Loucy (cell line): ENCODE data around the gene ZMAT5.
A peak's percentile ranks its signal among the peaks of the same experiment; 100 is the strongest.

ENCODE experiments used
- H2AFZ ChIP-seq: fragments of 200-600 bp; sonication (generic); 2 replicates; pipeline ENCODE4 v1.6.0; 2016; ENCODE audit warnings: antibody characterized with exemption, mild to moderate bottlenecking, low read length, moderate library complexity
- H3F3A ChIP-seq: fragments of 200-600 bp; 2 replicates; pipeline ENCODE4 v1.6.0; 2016; ENCODE audit warnings: antibody characterized with exemption, low read depth, mild to moderate bottlenecking
- H3K27me3 ChIP-seq: fragments of 200-600 bp; sonication (generic); 2 replicates; pipeline ENCODE4 v1.6.1; 2014; ENCODE audit warnings: low read length, mild to moderate bottlenecking; ENCODE audit not compliant: insufficient read depth, poor library complexity, severe bottlenecking
- H3K36me3 ChIP-seq: fragments of 200-600 bp; sonication (generic); 2 replicates; pipeline ENCODE4 v1.6.1; 2016; ENCODE audit warnings: low read length; ENCODE audit not compliant: insufficient read depth
- H3K4me1 ChIP-seq: fragments of 200-600 bp; sonication (generic); 2 replicates; pipeline ENCODE4 v1.5.1; 2014; ENCODE audit warnings: low read length, mild to moderate bottlenecking; ENCODE audit not compliant: insufficient read depth, poor library complexity, severe bottlenecking
- H3K4me2 ChIP-seq: fragments of 200-600 bp; sonication (generic); 2 replicates; pipeline ENCODE4 v1.6.0; 2014; ENCODE audit warnings: antibody characterized with exemption, low read length, low read depth, mild to moderate bottlenecking; ENCODE audit not compliant: poor library complexity, severe bottlenecking
- H3K4me3 ChIP-seq: fragments of 200-600 bp; sonication (generic); 2 replicates; pipeline ENCODE4 v1.5.1; 2014; ENCODE audit warnings: low read length, mild to moderate bottlenecking, mixed read lengths; ENCODE audit not compliant: poor library complexity, severe bottlenecking
- H3K79me2 ChIP-seq: fragments of 200-600 bp; sonication (generic); 2 replicates; pipeline ENCODE4 v1.6.1; 2014; ENCODE audit warnings: low read length; ENCODE audit not compliant: insufficient read depth
- H3K9ac ChIP-seq: fragments of 200-600 bp; sonication (generic); 2 replicates; pipeline ENCODE4 v1.6.0; 2014; ENCODE audit warnings: mild to moderate bottlenecking, low read depth, low read length, moderate library complexity; ENCODE audit not compliant: poor library complexity, severe bottlenecking
- H3K9me2 ChIP-seq: fragments of 200-600 bp; sonication (generic); replicated peaks from 2 replicates; pipeline ENCODE4 v1.6.1; 2016; ENCODE audit warnings: low read depth, low read length, mixed read lengths
- H3K9me3 ChIP-seq: fragments of 200-600 bp; sonication (generic); 2 replicates; pipeline ENCODE4 v1.6.1; 2014; ENCODE audit warnings: mild to moderate bottlenecking, antibody characterized with exemption, low read length, low read depth; ENCODE audit not compliant: insufficient read depth
- H4K20me1 ChIP-seq: fragments of 200-600 bp; sonication (generic); 2 replicates; pipeline ENCODE4 v1.6.0; 2014; ENCODE audit warnings: antibody characterized with exemption, low read length, mild to moderate bottlenecking; ENCODE audit not compliant: insufficient read depth, poor library complexity, severe bottlenecking
- CTCF ChIP-seq: fragments of 200-600 bp; sonication (generic); conservative IDR thresholded peaks from 2 replicates; pipeline ENCODE4 v1.5.1; 2014; ENCODE audit warnings: mild to moderate bottlenecking, antibody characterized with exemption, low read length
- EZH2phosphoT487 ChIP-seq: fragments of 200-600 bp; IDR thresholded peaks from 2 replicates; pipeline ENCODE4 v1.6.1; 2018; ENCODE audit warnings: antibody characterized with exemption, mild to moderate bottlenecking, moderate library complexity, borderline replicate concordance

The ZMAT5 gene

GRCh38 chr22:29766632-29767170, at the start of gene ZMAT5:
Gene ZMAT5 (minus strand): TSS chr22:29767007. CDS start chr22:29748544, 18,463 bp downstream.
- peak within 1 kb of the TSS; percentile 94 for H3K4me3 ChIP-seq
- H3K9ac ChIP-seq = peak within 1 kb of the TSS; percentile 94
- TF ChIP-seq EZH2phosphoT487 (no peak), CTCF (no peak)
- peaks cover 31% of the 10 kb centered on the region for H3K4me1 ChIP-seq
- peaks cover 40% of the 10 kb centered on the region for H3K79me2 ChIP-seq
- peaks cover 3% of the 10 kb centered on the region for H4K20me1 ChIP-seq
- H2AFZ ChIP-seq = peak within 1 kb of the TSS; percentile 94
- H3F3A ChIP-seq = no peaks in the 10 kb centered on the region
- no peaks in the 10 kb centered on the region for H3K9me2 ChIP-seq
- no peaks in the 10 kb centered on the region for H3K9me3 ChIP-seq
- H3K4me2 ChIP-seq = peak within 1 kb of the TSS; percentile 97
- no peaks in the 10 kb centered on the region for H3K27me3 ChIP-seq
- H3K36me3 ChIP-seq = peaks cover 9% of the 10 kb centered on the region; the same call in 1 of the 2 replicates

- H3K36me3 ChIP-seq = peaks cover 46% of the 10 kb centered on the region; the same call in 1 of the 2 replicates
These were observed 49.7 kb upstream of the ZMAT5 start for GRCh38 chr22:29816539-29816938.

GRCh38 chr22:29816128-29816527, 49.3 kb upstream of the ZMAT5 start:
- Histone ChIP-seq H3K4me1 (no peaks in the 10 kb centered on the region), H2AFZ (no peak overlapping the region), H3K36me3 (peaks cover 46% of the 10 kb centered on the region; the same call in 1 of the 2 replicates), H3K79me2 (no peaks in the 10 kb centered on the region), H4K20me1 (no peaks in the 10 kb centered on the region), H3F3A (no peaks in the 10 kb centered on the region), H3K9me2 (no peaks in the 10 kb centered on the region), H3K4me2 (no peak overlapping the region), H3K27me3 (no peaks in the 10 kb centered on the region), H3K9me3 (no peaks in the 10 kb centered on the region), H3K4me3 (no peak overlapping the region), H3K9ac (no peak overlapping the region)
- no peak for TF ChIP-seq EZH2phosphoT487
- no peak for TF ChIP-seq CTCF

More at GRCh38 chr22:29816539-29816938, 49.7 kb upstream of the ZMAT5 start:
- H3K9me3 ChIP-seq = no peaks in the 10 kb centered on the region
- no peak overlapping the region for H3K4me3 ChIP-seq
- TF ChIP-seq EZH2phosphoT487 (no peak), CTCF (no peak)
- no peak overlapping the region for H3K4me2 ChIP-seq
- H2AFZ ChIP-seq = no peak overlapping the region
- H3F3A ChIP-seq = no peaks in the 10 kb centered on the region
- no peaks in the 10 kb centered on the region for H3K4me1 ChIP-seq
- H3K9me2 ChIP-seq = no peaks in the 10 kb centered on the region
- H3K27me3 ChIP-seq = no peaks in the 10 kb centered on the region
- no peaks in the 10 kb centered on the region for H3K79me2 ChIP-seq
- H3K9ac ChIP-seq = no peak overlapping the region
- no peaks in the 10 kb centered on the region for H4K20me1 ChIP-seq
